ENCODE results near the gene PIMREG.

Gene PIMREG

DNA sequence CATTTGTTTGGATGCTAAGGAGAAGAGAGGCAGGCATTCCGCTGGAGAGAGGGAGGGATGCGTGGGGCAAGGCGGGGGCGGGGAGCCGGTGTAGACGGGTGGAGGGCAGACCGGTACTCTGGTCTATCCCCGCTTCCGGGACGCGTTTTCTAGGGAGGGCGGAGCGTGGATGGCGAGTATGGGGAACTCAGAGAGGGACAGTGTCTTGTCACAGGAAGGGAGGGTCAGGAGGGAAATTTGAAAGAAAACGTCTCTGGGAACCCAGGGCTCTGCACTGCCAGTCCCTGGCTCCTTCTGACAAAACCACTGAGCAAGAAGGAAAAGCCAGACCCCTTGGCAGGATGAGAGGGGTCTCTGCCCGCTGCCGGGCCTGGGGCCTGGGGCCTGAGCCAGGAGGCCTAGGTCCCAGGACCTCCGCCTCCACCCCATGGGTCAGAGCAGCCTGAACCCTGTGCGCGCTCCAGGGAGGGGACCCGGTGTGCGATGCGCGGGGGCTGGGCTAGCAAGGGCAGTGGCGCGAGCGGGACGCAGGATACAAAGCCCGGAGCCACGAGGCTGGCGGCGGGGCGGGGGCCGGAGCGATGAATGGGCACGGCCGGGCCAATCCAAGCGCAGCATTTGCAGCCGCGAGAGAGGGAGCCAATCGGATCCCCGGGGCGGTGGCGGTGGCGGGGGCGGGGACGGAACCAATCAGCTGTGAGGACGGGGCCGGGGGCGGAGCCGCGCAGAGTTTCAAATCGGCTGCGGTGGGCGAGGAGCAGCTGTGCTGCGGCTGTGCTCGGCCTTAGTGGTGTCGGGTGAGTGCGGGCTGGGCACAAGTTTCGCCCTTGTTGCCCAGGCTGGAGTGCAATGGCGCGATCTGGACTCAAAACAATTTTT lies at the start of gene PIMREG:
Gene PIMREG, plus strand, starts transcription at position 764 of the 879 bp plus-strand sequence. CDS start 656 bp downstream, outside the sequence.
- peak; percentile 88 for FAIRE-seq

GRCh38 chr17:6398955-6399354 lies 45.3 kb upstream of the PIMREG start:
- no peak for FAIRE-seq

- FAIRE-seq = no peak
These were observed 42.0 kb upstream of the PIMREG start for GRCh38 chr17:6402258-6402657.

DNA sequence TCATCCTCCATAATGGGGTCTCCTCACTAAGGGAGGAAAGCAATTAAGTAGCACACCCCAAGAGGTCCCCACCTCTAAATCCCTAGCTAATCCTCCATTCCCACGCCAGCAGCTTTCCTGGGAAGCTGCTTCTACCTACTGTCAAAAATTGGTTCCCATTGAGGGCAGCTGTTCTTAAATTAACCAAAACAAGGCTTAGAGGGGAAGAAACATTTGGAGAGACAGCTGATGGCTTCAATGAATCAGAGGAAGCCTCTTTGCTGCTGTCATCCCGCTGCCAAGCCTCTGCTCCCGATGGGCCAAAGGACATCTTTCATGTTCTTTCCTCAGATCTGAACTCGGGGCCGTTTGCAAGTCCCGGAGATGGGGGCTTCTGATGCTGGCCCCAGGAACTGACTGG lies 36.0 kb upstream of the PIMREG start:
- no peak for FAIRE-seq

DNA sequence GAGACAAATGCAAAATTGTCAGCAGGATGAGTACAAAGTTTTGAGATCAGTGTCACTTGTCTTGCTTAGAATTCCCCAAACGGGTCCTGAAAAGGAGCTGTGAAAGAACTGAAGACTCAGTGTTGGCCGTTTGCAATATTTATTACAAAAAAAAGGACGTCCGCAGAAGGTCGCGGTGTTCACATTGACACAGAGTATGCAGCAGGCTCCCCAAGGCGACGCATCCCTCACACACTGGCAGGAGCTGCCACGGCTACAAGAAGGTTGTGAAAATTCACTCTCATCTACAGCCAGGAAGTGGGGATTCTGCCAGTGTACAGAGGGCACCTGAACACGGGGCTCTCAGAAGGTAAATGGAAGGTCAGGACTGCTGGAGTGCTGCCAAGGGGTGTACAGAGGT lies 35.5 kb upstream of the PIMREG start:
- FAIRE-seq = no peak

DNA sequence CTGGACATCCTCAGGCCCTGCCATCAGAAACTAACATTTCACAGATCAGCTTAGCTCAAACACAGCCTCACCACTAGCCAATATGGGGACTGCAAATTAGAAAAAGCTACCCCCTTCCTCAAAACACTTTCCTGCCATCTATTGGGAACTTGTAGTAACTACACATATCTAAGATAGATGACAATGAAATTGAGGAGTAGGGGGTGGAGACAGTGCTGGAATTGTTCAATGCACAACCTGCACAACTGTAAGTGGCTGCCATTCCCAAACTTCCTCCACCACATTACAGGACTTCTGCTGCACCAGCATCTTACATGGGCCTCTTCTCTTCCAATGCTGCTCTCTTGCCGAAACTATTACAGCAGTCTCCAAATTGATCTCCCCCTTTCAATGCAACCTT lies 31.2 kb upstream of the PIMREG start:
- peak; percentile 82 for FAIRE-seq

GRCh38 chr17:6415616-6416015 lies 28.6 kb upstream of the PIMREG start:
- no peak for FAIRE-seq

DNA sequence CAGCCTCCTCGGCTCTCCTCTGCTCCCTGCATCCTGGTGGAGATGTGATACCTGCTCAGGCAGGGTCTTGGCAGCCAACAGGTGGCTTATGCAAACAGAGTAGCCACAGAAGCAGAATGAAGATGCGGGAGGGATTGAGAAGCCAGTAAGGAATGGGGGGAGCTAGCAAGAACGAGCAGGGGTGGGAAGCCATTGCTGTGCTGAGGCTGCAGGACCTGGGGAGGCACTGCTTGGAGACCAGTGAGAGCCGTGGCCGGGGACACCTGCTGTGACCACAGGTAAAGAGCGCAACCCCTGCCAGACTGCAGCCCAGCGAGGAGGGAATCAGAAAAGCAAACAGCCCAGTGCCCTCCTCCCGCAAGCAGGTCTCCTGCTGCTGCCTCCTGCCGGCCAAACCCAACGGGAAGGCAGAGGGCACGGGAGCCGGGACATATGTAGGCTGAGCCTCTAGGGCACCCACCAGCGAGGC lies 24.0 kb upstream of the PIMREG start:
- FAIRE-seq = no peak

- FAIRE-seq = no peak
These were observed 22.3 kb upstream of the PIMREG start for GRCh38 chr17:6421700-6422604.

DNA sequence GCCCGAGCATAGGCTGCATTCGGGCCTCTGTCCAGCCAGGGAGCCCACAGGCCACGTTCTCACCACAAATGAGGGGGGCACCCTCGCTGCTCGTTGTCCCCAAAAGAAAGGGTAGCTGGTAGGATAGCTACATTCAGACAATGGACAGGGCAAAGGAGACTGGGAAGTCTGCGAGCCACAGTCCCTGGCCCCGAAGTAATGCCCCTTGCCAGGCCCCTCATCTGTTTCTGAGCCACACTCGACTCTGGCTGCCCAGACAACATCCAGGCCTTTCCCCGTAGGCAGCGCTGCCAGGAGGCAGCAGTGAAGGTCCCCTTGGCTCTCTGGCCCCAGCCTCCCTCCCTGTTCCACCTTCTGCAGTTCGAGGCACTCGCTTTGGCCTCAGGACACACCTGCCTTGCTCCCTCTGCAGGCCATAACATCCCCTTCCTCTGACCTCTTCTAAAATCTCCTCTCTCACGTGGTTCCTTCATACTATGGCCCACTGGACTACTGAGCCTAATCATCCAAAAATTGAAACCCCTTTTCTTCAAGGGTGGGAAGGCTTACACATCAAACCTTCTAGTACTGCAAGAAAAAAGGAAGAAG lies 21.5 kb upstream of the PIMREG start:
- FAIRE-seq = no peak

DNA sequence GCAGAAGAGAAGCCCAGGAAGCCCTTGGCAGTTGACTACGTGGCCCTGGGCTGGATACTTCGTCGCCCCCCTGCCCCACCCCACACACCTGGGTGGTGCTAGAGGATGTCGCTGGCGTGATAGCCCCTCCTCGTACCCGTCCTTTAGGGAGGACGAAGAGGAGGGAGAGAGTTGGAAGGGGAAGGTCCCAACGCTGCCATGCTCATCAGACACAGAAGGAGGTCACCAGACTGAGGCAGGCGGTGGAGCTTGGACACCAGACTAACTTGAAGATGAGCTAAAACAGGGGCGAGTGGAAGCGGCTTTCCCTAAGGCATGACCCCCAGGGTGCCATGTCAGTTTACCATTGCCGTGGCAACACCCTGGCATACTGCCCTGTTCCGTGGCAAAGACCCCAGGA lies 20.3 kb upstream of the PIMREG start:
- FAIRE-seq = no peak

DNA sequence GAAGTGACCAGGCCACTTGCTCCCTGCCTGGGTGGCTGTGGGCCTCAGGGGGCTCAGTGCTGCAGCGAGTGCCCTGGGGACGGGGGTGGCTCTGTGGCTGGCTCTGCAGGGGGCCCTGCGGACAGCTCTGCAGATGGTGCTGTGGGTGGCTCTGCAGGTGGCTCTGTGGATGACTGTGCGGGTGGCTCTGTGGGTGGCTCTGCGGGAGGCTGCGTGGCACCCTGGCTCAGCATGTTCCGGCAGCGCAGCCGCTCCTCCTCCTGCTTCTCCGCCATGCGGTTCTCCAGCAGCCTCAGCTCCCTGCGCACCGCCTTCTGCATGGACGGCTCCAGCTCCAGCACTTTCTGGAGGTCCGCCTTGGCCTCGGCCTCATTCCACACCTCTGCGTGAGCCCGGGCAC lies 18.8 kb upstream of the PIMREG start:
- no peak for FAIRE-seq

- FAIRE-seq = no peak
These were observed 17.7 kb upstream of the PIMREG start for GRCh38 chr17:6426356-6427101.

DNA sequence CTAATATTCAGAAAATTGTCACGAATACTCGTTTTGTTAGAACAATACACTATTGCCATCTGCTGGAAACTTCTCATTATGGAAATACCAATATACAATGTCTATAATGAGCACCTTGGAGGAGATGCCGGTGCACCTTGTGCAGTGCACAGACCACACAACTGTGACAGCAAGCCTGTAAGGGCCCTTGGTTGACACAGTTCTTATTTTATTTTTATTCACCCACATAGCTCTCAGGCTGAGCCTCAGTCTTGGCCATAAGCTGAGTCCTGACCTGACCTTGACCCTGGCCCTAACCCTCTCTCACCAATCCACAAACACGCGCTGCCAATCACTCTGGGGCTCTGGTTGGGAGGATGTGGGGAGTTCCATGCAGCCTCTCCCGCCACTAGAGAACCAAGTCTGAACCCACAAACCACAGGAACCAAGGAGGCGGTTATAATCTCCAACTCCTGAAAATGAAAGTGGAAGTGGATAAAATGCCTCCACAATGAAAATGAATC lies 16.9 kb upstream of the PIMREG start:
- FAIRE-seq = no peak

DNA sequence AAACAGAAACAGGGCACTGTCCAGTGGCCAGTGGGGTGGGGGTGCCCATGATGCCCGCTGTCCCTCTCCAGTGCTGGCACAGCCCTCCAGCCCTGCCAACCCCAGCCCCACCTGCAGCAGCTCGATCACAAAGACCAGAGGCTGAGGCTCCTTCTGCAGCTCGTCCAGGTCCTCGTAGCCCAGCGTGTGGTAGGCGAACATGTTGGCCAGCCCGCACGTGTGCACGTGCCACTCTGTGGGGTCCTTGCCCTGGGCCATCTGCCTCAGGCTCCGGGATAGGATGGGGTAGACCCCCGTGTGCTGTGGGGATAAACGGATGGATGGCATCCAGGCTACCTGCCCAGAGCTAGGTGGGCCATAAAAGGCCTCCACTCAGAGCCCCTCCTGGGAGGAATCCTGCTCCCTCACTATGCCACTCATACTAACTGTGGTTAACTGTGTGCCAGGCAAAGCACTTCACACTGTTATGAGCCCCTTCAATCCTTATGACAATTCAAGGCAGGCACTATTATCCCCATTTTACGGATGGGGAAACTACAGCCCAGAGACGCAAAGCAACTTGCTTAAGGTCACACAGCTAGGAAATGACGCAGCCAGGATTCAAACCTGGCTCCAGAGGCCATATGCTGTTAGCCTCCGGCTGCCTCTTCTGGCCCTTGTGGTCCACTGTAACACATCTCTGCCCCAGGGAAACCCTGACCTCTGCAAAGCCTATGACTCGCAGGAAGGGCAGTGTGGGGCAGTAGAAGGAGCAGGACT lies 15.9 kb upstream of the PIMREG start:
- no peak for FAIRE-seq

GRCh38 chr17:6429266-6429665 lies 15.0 kb upstream of the PIMREG start:
- FAIRE-seq = no peak

DNA sequence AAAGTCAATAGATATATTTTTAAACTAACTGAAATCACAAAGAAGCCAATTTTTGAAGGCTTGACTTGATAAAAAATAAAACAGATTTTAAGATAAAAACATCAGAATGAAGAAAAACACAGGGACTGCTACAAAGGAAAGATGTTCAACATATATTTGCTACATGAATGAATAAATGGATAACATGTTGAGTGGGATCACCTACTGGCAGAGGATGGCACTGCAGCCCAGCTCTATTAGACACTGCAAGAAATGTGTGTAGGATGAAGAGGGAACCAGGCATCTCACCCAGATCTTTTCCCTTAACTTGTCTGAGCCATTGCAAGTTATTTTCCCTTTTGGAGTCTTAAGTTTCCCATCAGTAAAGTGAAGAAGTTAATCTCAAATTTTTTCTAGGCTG lies 13.5 kb upstream of the PIMREG start:
- FAIRE-seq = no peak

GRCh38 chr17:6435051-6435450 lies 9.2 kb upstream of the PIMREG start, which contains the start of gene AIPL1:
AIPL1 (minus strand) TSS chr17:6435121; CDS start chr17:6435104, 17 bp downstream.
- no peak for FAIRE-seq

DNA sequence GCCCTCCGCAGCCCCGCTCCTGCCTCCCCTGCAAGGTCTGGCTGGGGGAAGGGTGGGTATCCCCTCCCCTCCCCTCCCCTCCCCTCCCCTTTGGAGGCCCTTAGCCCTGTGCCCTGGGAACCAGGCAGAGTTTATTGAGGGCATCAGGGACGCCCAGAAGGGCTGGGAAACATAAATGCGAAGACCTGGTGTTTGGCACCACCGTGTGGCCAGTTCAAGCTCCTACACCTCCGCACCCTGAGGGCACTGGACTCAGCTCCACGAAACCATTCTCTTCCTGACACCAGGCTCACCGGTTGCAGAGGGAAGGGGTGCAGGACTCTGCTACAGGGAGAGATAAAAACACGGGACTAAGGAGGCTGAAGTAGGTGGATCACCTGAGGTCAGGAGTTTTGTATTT lies 8.3 kb upstream of the PIMREG start:
- FAIRE-seq = no peak

- no peak for FAIRE-seq
These were observed 6.8 kb upstream of the PIMREG start for GRCh38 chr17:6437466-6437865.

DNA sequence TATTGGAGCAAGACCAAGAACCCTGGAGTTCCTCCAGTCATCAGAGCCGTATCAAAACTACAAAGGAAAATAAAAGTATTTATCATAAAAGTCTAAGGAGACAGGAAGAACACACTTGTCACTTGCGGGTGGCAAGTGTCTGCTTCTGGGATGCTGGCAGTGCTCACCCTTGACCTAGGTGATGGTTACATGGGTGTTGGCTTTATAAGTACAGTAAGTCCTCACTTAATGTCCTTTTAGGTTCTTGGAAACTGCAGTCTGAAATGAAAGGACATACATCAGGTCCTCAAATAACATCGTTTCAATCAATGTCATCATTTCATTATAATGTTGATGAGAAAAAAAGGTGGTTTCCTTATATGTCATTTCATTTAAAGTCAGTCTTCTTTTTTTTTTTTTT lies 6.3 kb upstream of the PIMREG start:
- FAIRE-seq = no peak

Data from A204.1 (cell line).